ENCODE data around the gene CKB. TPM values are rescaled to one million over a fixed set of nuclear protein-coding genes. Genes with fewer than 3 reads are reported as not detected.
A peak's percentile ranks its signal among the peaks of the same experiment; 100 is the strongest.

The CKB gene
- total and polyA plus RNA-seq, 2 donors (not counting 1 experiment from before 2014, with no cell fraction given), result 3.1 to 4.7 TPM

GRCh38 chr14:103520657-103521437 is 1.8 kb downstream of the CKB start:
- TF ChIP-seq EZH2 (IDR thresholded peaks at IDR 0.05; ENCODE audit: borderline replicate concordance, insufficient read depth, low read depth, low read length, poor library complexity, severe bottlenecking), result no peak
- TF ChIP-seq CTCF (IDR thresholded peaks at IDR 0.05), result peak; percentile 67
- peak overlapping the region; percentile 98 for H3K4me2 ChIP-seq (replicated peaks; ENCODE audit: low read depth, low read length, poor library complexity, severe bottlenecking)
- no peaks in the 10 kb centered on the region for H3K36me3 ChIP-seq (replicated peaks in 1 of 2; ENCODE audit: control extremely low read depth in 1 of 2, control insufficient read depth in 1 of 2, extremely low read depth in 1 of 2, insufficient read depth in 2 of 2, low read length in 1 of 2)
- no peak overlapping the region for H3K27ac ChIP-seq (ENCODE audit: low read length in 2 of 2)
- 2% methylated on average over 54 of the region's 66 CpGs for WGBS (ENCODE audit: insufficient coverage)
- H3K4me1 Mint-ChIP-seq, result peaks cover 17% of the 10 kb centered on the region
- DNase-seq (peak; percentile 85), ATAC-seq (ENCODE audit: low read depth) (peak; percentile 78)
- intact Hi-C loops (cut with micrococcal nuclease), result loop anchor here (1.0 kb wide), 1 partner anchor 8 kb away; the partner anchor contains the start of gene TRMT61A
- H3K4me3 ChIP-seq (ENCODE audit: control extremely low read depth in 1 of 5, extremely low read depth in 1 of 5, insufficient read depth in 1 of 5, low read depth in 2 of 5, low read length in 4 of 5), result peak overlapping the region in 4 of 5 experiments; percentile 52 to 75 (median 59)
- H3K27me3 Mint-ChIP-seq, result peaks cover 3% of the 10 kb centered on the region
- peaks cover 0 to 14% (median 0%) of the 10 kb centered on the region in 3 donors for H3K9me3 ChIP-seq (ENCODE audit: control extremely low read depth in 1 of 3, control insufficient read depth in 2 of 3, insufficient read depth in 1 of 3, low read length in 2 of 3)
- H3K79me2 ChIP-seq (ENCODE audit: control insufficient read depth, insufficient read depth, low read length), result no peaks in the 10 kb centered on the region
- H3K9me3 Mint-ChIP-seq (ENCODE audit: insufficient read depth), result no peaks in the 10 kb centered on the region
- peaks cover 11% of the 10 kb centered on the region for H4K20me1 ChIP-seq (ENCODE audit: control insufficient read depth, insufficient read depth, low read length, poor library complexity, severe bottlenecking)
- peaks cover 0 to 32% (median 11%) of the 10 kb centered on the region in 4 experiments for H3K27me3 ChIP-seq (replicated peaks in 1 of 4; ENCODE audit: control extremely low read depth in 1 of 4, control insufficient read depth in 3 of 4, insufficient read depth in 4 of 4, low read length in 3 of 4)
- H3K27ac Mint-ChIP-seq, result peak overlapping the region; percentile 50
- H3K9ac ChIP-seq (ENCODE audit: low read length), result peak overlapping the region; percentile 66
- ChIA-PET CTCF (interaction anchor here (0.9 to 6.1 kb wide), 8 partner anchors 8 to 159 kb away, joined by 3 to 128 read pairs (median 4); partner anchors contain the start of gene TRMT61A), POLR2A (interaction anchor here (0.6 to 1.4 kb wide), 2 partner anchors 8 to 108 kb away, joined by 3 to 5 read pairs; partner anchors contain the start of genes KLC1 and TRMT61A)
- peak overlapping the region; percentile 74 for H3K4me3 Mint-ChIP-seq
- peaks cover 22 to 31% of the 10 kb centered on the region in 2 donors for H3K4me1 ChIP-seq (ENCODE audit: control insufficient read depth in 2 of 2, insufficient read depth in 2 of 2, low read length in 2 of 2)
- peak overlapping the region; percentile 67 for H2AFZ ChIP-seq (ENCODE audit: insufficient read depth, low read depth, low read length, poor library complexity, severe bottlenecking)
